Liver (tissue), 9 donors: ENCODE data around the gene SRSF4. TPM values are rescaled to one million over a fixed set of nuclear protein-coding genes. Genes with fewer than 3 reads are reported as not detected.
A peak's percentile ranks its signal among the peaks of the same experiment; 100 is the strongest.

Experiments used
- DNase-seq: peaks from one replicate; pipeline ENCODE4 v3.0.0-alpha.2; 2017; ENCODE audit warnings: low spot score
- H3K27ac ChIP-seq, 2 donors: one replicate each; pipeline ENCODE4 v1.7.0; 2013; ENCODE audit warnings: inconsistent platforms in 2 of 2, low read length in 2 of 2, control low read depth in 1 of 2, low read depth in 1 of 2, mild to moderate bottlenecking in 1 of 2
- H3K27me3 ChIP-seq, 4 donors: one replicate each; pipeline versions ENCODE4 v1.6.1 to v1.7.0; 2013; ENCODE audit warnings: low read length in 3 of 4, inconsistent platforms in 1 of 4, mild to moderate bottlenecking in 1 of 4, moderate library complexity in 1 of 4; ENCODE audit not compliant: control insufficient read depth in 4 of 4, insufficient read depth in 4 of 4
- H3K36me3 ChIP-seq, 4 donors: one replicate each; pipeline versions ENCODE4 v1.6.1 to v1.7.0; 2013; ENCODE audit warnings: low read length in 3 of 4, mild to moderate bottlenecking in 3 of 4, low read depth in 1 of 4, moderate library complexity in 1 of 4; ENCODE audit not compliant: control insufficient read depth in 4 of 4, insufficient read depth in 3 of 4
- H3K4me1 ChIP-seq, 4 donors: one replicate each; pipeline versions ENCODE4 v1.6.1 to v1.7.0; 2013; ENCODE audit warnings: low read length in 3 of 4, mild to moderate bottlenecking in 3 of 4, moderate library complexity in 1 of 4; ENCODE audit not compliant: control insufficient read depth in 4 of 4, insufficient read depth in 4 of 4
- H3K4me3 ChIP-seq, 3 donors: one replicate each; pipeline versions ENCODE4 v1.6.1 to v1.7.0; 2013; ENCODE audit warnings: low read length in 3 of 3, control low read depth in 1 of 3, low read depth in 1 of 3, mild to moderate bottlenecking in 1 of 3
- H3K9ac ChIP-seq, 2 donors: one replicate each; pipeline ENCODE4 v1.7.0; 2013; ENCODE audit warnings: low read length in 2 of 2, mild to moderate bottlenecking in 2 of 2, moderate library complexity in 2 of 2, control low read depth in 1 of 2, low read depth in 1 of 2
- H3K9me3 ChIP-seq, 4 donors: one replicate each; pipeline versions ENCODE4 v1.6.1 to v1.7.0; 2013; ENCODE audit warnings: low read length in 3 of 4; ENCODE audit not compliant: control insufficient read depth in 4 of 4
- ATF3 ChIP-seq: IDR thresholded peaks from 2 replicates; pipeline ENCODE4 v1.6.1; 2016; ENCODE audit warnings: antibody characterized with exemption
- EGR1 ChIP-seq, 2 donors: IDR thresholded peaks; 2 replicates each; pipeline ENCODE4 v1.6.1; 2016 to 2018; ENCODE audit warnings: antibody characterized with exemption in 2 of 2, low read depth in 2 of 2
- FOXA1 ChIP-seq: IDR thresholded peaks from 2 replicates; pipeline ENCODE4 v1.6.1; 2016; ENCODE audit warnings: antibody characterized with exemption
- GABPA ChIP-seq, 2 donors: IDR thresholded peaks in 1 of 2; conservative IDR thresholded peaks in 1 of 2; 2 replicates each; pipeline ENCODE4 v1.6.1; 2016; ENCODE audit warnings: antibody characterized with exemption in 2 of 2, mild to moderate bottlenecking in 1 of 2, moderate library complexity in 1 of 2
- HNF4A ChIP-seq, 2 donors: conservative IDR thresholded peaks; 2 replicates each; pipeline ENCODE4 v1.6.1; 2016; ENCODE audit warnings: antibody characterized with exemption in 2 of 2, mild to moderate bottlenecking in 2 of 2
- HNF4G ChIP-seq: IDR thresholded peaks from 2 replicates; pipeline ENCODE4 v1.6.1; 2016; ENCODE audit warnings: antibody characterized with exemption
- JUND ChIP-seq, 2 donors: IDR thresholded peaks; 2 replicates each; pipeline ENCODE4 v1.6.1; 2016; ENCODE audit warnings: antibody characterized with exemption in 2 of 2
- MAX ChIP-seq: IDR thresholded peaks from 2 replicates; pipeline ENCODE4 v1.6.1; 2016; ENCODE audit warnings: antibody characterized with exemption
- NR2F2 ChIP-seq: IDR thresholded peaks from 2 replicates; pipeline ENCODE4 v1.6.1; 2016; ENCODE audit warnings: antibody characterized with exemption
- RAD21 ChIP-seq, 2 donors: IDR thresholded peaks; 2 replicates each; pipeline ENCODE4 v1.6.1; 2016; ENCODE audit warnings: antibody characterized with exemption in 2 of 2, mild to moderate bottlenecking in 2 of 2
- RXRA ChIP-seq, 2 donors: IDR thresholded peaks; 2 replicates each; pipeline ENCODE4 v1.6.1; 2017 to 2018; ENCODE audit warnings: antibody characterized with exemption in 2 of 2, mild to moderate bottlenecking in 1 of 2
- SP1 ChIP-seq: IDR thresholded peaks from 2 replicates; pipeline ENCODE4 v1.6.1; 2018; ENCODE audit warnings: antibody characterized with exemption, mild to moderate bottlenecking
- TAF1 ChIP-seq: conservative IDR thresholded peaks from 2 replicates; pipeline ENCODE4 v1.6.1; 2016; ENCODE audit warnings: antibody characterized with exemption, mild to moderate bottlenecking
- ZBTB33 ChIP-seq: IDR thresholded peaks from 2 replicates; pipeline ENCODE4 v1.6.1; 2016; ENCODE audit warnings: antibody characterized with exemption
- WGBS: extraction: QIAGEN DNeasy Blood & Tissue Kit; methylation state at CpG from one replicate; pipeline ENCODE4 v1.1.7; 2013; 5-methylcytosine and 5-hydroxymethylcytosine counted together
- polyA plus RNA-seq, 2 donors: library from polyadenylated mRNA; stranded (reverse) in 1 of 2; unstranded in 1 of 2; fragments of 200-250 nt in 1 of 2; fragments of >200 nt in 1 of 2; fragmentation: Nextera tagmentation in 1 of 2; extraction: Ambion mirVana in 1 of 2; gene quantifications; one replicate each; pipeline versions ENCODE4 v1.2.1 to v1.2.3, GENCODE V29; 2013 to 2015
- total RNA-seq, 2 donors: library from RNA; depleted of rRNA; stranded (reverse); fragments of >200 nt; gene quantifications; one replicate each; pipeline ENCODE4 v1.2.3, GENCODE V29; 2014
- TF ChIP-seq, protein P1 (sequence below): fragments of 150-350 bp; IDR thresholded peaks from 2 replicates; pipeline ENCODE4 v1.5.1; 2017; ENCODE audit warnings: improper control_type of control experiment, low read depth, low read length; ENCODE audit not compliant: missing input control
- donor health status: healthy.
- donor health status: healthy.
- donor health status: healthy.
- donor health status: healthy.
- donor health status: healthy.

SRSF4 gene
- total and polyA plus RNA-seq, 4 donors, result 24.0 to 45.8 (median 30.2) TPM

DNA sequence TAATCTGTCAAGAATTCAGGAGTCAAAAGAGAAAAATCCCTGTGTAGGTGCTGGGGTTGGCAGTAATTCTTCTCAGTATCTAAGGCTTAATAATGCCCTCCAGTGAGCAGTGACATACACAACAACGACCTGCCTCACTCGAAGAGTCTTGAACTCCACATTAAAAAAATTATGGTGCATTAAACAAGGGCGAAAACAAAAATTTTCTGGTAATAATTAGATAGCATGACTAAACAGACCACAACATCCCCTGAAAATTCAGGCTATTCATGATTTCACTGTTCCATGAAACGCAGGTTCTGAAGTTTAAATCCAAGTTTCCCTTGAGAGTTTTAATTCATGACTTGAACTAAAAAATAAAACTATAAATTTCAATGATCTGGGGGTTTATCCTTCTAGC, 5.1 kb downstream of the SRSF4 start:
- TF ChIP-seq HNF4A (conservative IDR thresholded peaks at IDR 0.05) (no peak), RAD21 (IDR thresholded peaks at IDR 0.05) (peak; percentile 3 to 20)
- Histone ChIP-seq H3K27ac (no peak overlapping the region), H3K4me3 (no peak overlapping the region), H3K9ac (peak overlapping the region in 1 of 2 donors; percentile 7), H3K4me1 (peaks cover 15 to 41% (median 38%) of the 10 kb centered on the region in 4 donors), H3K27me3 (no peaks in the 10 kb centered on the region), H3K36me3 (peaks cover 0 to 2% (median 0%) of the 10 kb centered on the region in 4 donors), H3K9me3 (no peaks in the 10 kb centered on the region)
- 36% methylated on average over 4 of the region's 4 CpGs for WGBS
- no peak for DNase-seq

DNA sequence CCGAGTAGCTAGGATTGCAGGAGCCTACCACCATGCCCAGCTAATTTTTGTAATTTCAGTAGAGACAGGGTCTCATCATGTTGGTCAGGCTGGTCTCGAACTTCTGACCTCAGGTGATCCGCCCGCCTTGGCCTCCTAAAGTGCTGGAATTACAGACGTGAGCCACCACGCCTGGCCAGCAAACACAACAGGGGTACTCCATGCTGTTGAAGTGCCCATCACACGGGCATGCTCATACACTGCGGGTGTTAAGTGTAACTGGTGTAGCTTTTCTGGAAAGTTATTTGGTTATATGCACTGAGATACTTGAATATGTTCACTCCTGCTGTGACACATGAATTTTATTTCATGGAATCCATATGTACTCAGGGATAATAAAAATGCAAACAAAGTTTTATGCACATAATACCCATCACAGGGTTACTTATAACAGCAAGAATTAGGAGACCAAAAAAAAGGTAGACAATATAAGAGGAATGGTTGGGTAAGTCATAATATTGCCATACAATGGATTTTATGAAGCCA, 9.2 kb downstream of the SRSF4 start:
- Histone ChIP-seq H3K4me1 (peaks cover 19 to 34% (median 27%) of the 10 kb centered on the region in 4 donors), H3K9me3 (no peaks in the 10 kb centered on the region), H3K36me3 (peaks cover 0 to 5% (median 0%) of the 10 kb centered on the region in 4 donors), H3K27ac (no peak overlapping the region), H3K4me3 (no peak overlapping the region), H3K27me3 (no peaks in the 10 kb centered on the region), H3K9ac (no peak overlapping the region)
- 92% methylated on average over 8 of the region's 8 CpGs for WGBS
- DNase-seq, result no peak
- TF ChIP-seq FOXA1 (no peak), GABPA (IDR thresholded peaks at IDR 0.05 in 1 of 2, conservative IDR thresholded peaks at IDR 0.05 in 1 of 2) (no peak), RXRA (IDR thresholded peaks at IDR 0.05) (no peak), ZBTB33 (no peak), NR2F2 (no peak), HNF4G (no peak), EGR1 (IDR thresholded peaks at IDR 0.05; ENCODE audit: low read depth in 2 of 2) (no peak), HNF4A (conservative IDR thresholded peaks at IDR 0.05) (no peak), MAX (no peak), JUND (IDR thresholded peaks at IDR 0.05) (no peak), TAF1 (no peak), SP1 (no peak), ATF3 (no peak)
- TF ChIP-seq, protein P1, sequence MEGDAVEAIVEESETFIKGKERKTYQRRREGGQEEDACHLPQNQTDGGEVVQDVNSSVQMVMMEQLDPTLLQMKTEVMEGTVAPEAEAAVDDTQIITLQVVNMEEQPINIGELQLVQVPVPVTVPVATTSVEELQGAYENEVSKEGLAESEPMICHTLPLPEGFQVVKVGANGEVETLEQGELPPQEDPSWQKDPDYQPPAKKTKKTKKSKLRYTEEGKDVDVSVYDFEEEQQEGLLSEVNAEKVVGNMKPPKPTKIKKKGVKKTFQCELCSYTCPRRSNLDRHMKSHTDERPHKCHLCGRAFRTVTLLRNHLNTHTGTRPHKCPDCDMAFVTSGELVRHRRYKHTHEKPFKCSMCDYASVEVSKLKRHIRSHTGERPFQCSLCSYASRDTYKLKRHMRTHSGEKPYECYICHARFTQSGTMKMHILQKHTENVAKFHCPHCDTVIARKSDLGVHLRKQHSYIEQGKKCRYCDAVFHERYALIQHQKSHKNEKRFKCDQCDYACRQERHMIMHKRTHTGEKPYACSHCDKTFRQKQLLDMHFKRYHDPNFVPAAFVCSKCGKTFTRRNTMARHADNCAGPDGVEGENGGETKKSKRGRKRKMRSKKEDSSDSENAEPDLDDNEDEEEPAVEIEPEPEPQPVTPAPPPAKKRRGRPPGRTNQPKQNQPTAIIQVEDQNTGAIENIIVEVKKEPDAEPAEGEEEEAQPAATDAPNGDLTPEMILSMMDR, result no peak

GRCh38 chr1:29171521-29171920, 10.2 kb downstream of the SRSF4 start:
- peaks cover 0 to 12% (median 1%) of the 10 kb centered on the region in 4 donors for H3K36me3 ChIP-seq
- H3K4me1 ChIP-seq, result peaks cover 23 to 36% (median 24%) of the 10 kb centered on the region in 4 donors
- WGBS, result 92% methylated on average over 5 of the region's 5 CpGs
- H3K27ac ChIP-seq, result no peak overlapping the region
- no peak for DNase-seq
- TF ChIP-seq TAF1 (no peak), NR2F2 (no peak)
- H3K9me3 ChIP-seq, result no peaks in the 10 kb centered on the region
- no peaks in the 10 kb centered on the region for H3K27me3 ChIP-seq
- no peak overlapping the region for H3K9ac ChIP-seq
- no peak overlapping the region for H3K4me3 ChIP-seq
